GM12878 (cell line): Measurements from ENCODE around the gene ASXL2. TPM values are rescaled to one million over a fixed set of nuclear protein-coding genes. Genes with fewer than 3 reads are reported as not detected.

ENCODE experiments used
- ATAC-seq: fragments of 200-7000 bp; cut with Tn5 transposase; 3 replicates; pipeline ENCODE4 v1.9.1; 2020; ENCODE audit warnings: mild to moderate bottlenecking, moderate library complexity
- BruUV-seq: library from RNA; stranded (reverse); fragments of 400-500 nt; replicated peaks from 2 replicates; lab custom pipeline; 2021; lab: Mats Ljungman, UMichigan
- CTCF ChIA-PET: fragments of 300-600 bp; sonication (Branson Sonifier 250); formaldehyde crosslinking; extraction: SDS; loops from one replicate; lab custom pipeline; 2021; ENCODE audit warnings: inconsistent platforms; lab: Yijun Ruan, JAX
- POLR2A ChIA-PET: fragments of 350-600 bp; formaldehyde crosslinking; extraction: SDS; loops from one replicate; lab custom pipeline; 2021; ENCODE audit warnings: inconsistent platforms; lab: Charles Lee
- RAD21 ChIA-PET: fragments of 300-600 bp; sonication (Branson Sonifier 250); formaldehyde crosslinking; loops from one replicate; lab custom pipeline; 2023; ENCODE audit warnings: antibody characterized with exemption; ENCODE audit not compliant: unreplicated experiment; lab: Charles Lee
- SMC1A ChIA-PET: fragments of 300-600 bp; sonication (Branson Sonifier 250); formaldehyde crosslinking; loops from one replicate; lab custom pipeline; 2023; ENCODE audit not compliant: unreplicated experiment, uncharacterized antibody; lab: Charles Lee
- DNase-seq: peaks from one replicate; pipeline ENCODE4 v3.0.0-alpha.2; 2011; ENCODE audit warnings: low read depth, low spot score
- FAIRE-seq: peaks from 3 replicates; lab custom pipeline; 2011; peaks lifted over from hg19 to GRCh38; lab: Jason Lieb, UNC
- H2AFZ ChIP-seq: 2 replicates; pipeline ENCODE4 v1.6.0; 2011; ENCODE audit warnings: low read depth, low read length, control low read depth; ENCODE audit not compliant: control insufficient read depth
- H3K27ac ChIP-seq: 2 replicates; pipeline ENCODE4 v1.5.1; 2011; ENCODE audit warnings: control low read depth; ENCODE audit not compliant: control insufficient read depth, insufficient read depth
- H3K27me3 ChIP-seq, 2 experiments: replicated peaks in 1 of 2; 2 replicates each; pipeline versions ENCODE4 v1.6.0 to v1.6.1; 2011; ENCODE audit warnings: low read length in 1 of 2; ENCODE audit not compliant: control insufficient read depth in 2 of 2, insufficient read depth in 2 of 2
- H3K36me3 ChIP-seq, 2 experiments: 2 replicates each; pipeline ENCODE4 v1.5.1; 2011; ENCODE audit warnings: low read length in 1 of 2; ENCODE audit not compliant: control insufficient read depth in 2 of 2, insufficient read depth in 2 of 2
- H3K4me1 ChIP-seq: 2 replicates; pipeline ENCODE4 v1.6.1; 2011; ENCODE audit warnings: mild to moderate bottlenecking, low read length, moderate library complexity, mixed read lengths; ENCODE audit not compliant: control insufficient read depth, insufficient read depth
- H3K4me2 ChIP-seq: 2 replicates; pipeline ENCODE4 v1.6.0; 2011; ENCODE audit warnings: control low read depth; ENCODE audit not compliant: control insufficient read depth, insufficient read depth
- H3K4me3 ChIP-seq: fragments of 200-600 bp; sonication (generic); 2 replicates; pipeline ENCODE4 v1.5.1; 2016
- H3K79me2 ChIP-seq: 2 replicates; pipeline ENCODE4 v1.6.0; 2011; ENCODE audit warnings: low read length; ENCODE audit not compliant: control insufficient read depth, insufficient read depth
- H3K9ac ChIP-seq: 2 replicates; pipeline ENCODE4 v1.8.0; 2011; ENCODE audit warnings: low read length, control low read depth, mixed read lengths; ENCODE audit not compliant: control insufficient read depth, insufficient read depth
- H3K9me3 ChIP-seq: replicated peaks from 3 replicates; pipeline ENCODE4 v1.5.1; 2011; ENCODE audit warnings: mild to moderate bottlenecking, low read length; ENCODE audit not compliant: control insufficient read depth, insufficient read depth
- H4K20me1 ChIP-seq: 2 replicates; pipeline ENCODE4 v1.6.0; 2011; ENCODE audit not compliant: control insufficient read depth, insufficient read depth
- CBX5 ChIP-seq: sonication (generic); IDR thresholded peaks from 2 replicates; pipeline ENCODE4 v1.6.1; 2016; ENCODE audit warnings: low read depth, moderate library complexity, mild to moderate bottlenecking, inconsistent platforms
- CHD4 ChIP-seq: fragments of 200-600 bp; sonication (generic); IDR thresholded peaks from 2 replicates; pipeline ENCODE4 v1.6.1; 2016; ENCODE audit warnings: mild to moderate bottlenecking
- NFIC ChIP-seq: IDR thresholded peaks from 2 replicates; pipeline ENCODE4 v1.6.1; 2012; ENCODE audit warnings: low read depth, mild to moderate bottlenecking, inconsistent platforms, low read length, moderate library complexity
- NR2C1 ChIP-seq: fragments of 450-650 bp; IDR thresholded peaks from 2 replicates; pipeline ENCODE4 v1.6.1; 2017; ENCODE audit warnings: antibody characterized with exemption, mild to moderate bottlenecking, moderate library complexity
- PAX5 ChIP-seq: IDR thresholded peaks from 2 replicates; pipeline ENCODE4 v1.6.1; 2011; ENCODE audit warnings: low read depth, low read length, borderline replicate concordance
- POLR2AphosphoS2 ChIP-seq: IDR thresholded peaks from 2 replicates; pipeline ENCODE4 v1.6.1; 2011; ENCODE audit warnings: low read depth, mild to moderate bottlenecking, low read length, improper control_type of control experiment, moderate library complexity
- TBL1XR1 ChIP-seq: IDR thresholded peaks from 2 replicates; pipeline ENCODE4 v1.6.1; 2012; ENCODE audit warnings: low read depth, low read length, improper control_type of control experiment
- WGBS: methylation state at CpG from one replicate; pipeline ENCODE4 v1.1.6; 2016; ENCODE audit warnings: low lambda C conversion rate; ENCODE audit not compliant: insufficient replicate concordance, insufficient coverage; ENCODE audit errors: missing lambda C conversion rate; 5-methylcytosine and 5-hydroxymethylcytosine counted together
- in situ Hi-C: fragments of 300-500 bp; cut with MboI; formaldehyde crosslinking; loops from 9 replicates; pipeline ENCODE4 v1.14.3; 2018; ENCODE audit warnings: mixed read lengths
- intact Hi-C: fragments of 100-400 bp; cut with micrococcal nuclease; formaldehyde crosslinking; loops from one replicate; pipeline ENCODE4 v1.14.2; 2022; ENCODE audit not compliant: unreplicated experiment
- polyA plus RNA-seq, 11 experiments: library from polyadenylated mRNA; depleted of rRNA in 4 of 11; unstranded in 6 of 11; stranded (reverse) in 5 of 11; fragments of >200 nt; fragmentation: Nextera tagmentation in 4 of 11; fragmentation: Illumina TruSeq in 1 of 11; extraction: Ambion mirVana in 4 of 11; extraction: Trizol in 1 of 11; gene quantifications; 1 replicate in 1 of 11; 2 replicates in 10 of 11; pipeline versions ENCODE4 v1.2.1 to v1.2.3, GENCODE V29; 2011 to 2016; ENCODE audit warnings: inconsistent platforms in 2 of 11, missing spikeins in 2 of 11, low read depth in 1 of 11
- total RNA-seq, 4 experiments: library from RNA; depleted of rRNA in 3 of 4; stranded (reverse); fragments of >200 nt in 3 of 4; fragmentation: Illumina TruSeq in 1 of 4; extraction: Trizol in 1 of 4; gene quantifications; 2 replicates each; pipeline versions ENCODE4 v1.2.1 to v1.2.3, GENCODE V29; 2013 to 2021
- TF ChIP-seq, protein P1 (sequence below): IDR thresholded peaks from 2 replicates; pipeline ENCODE4 v1.6.1; 2012; ENCODE audit warnings: low read depth, low read length, improper control_type of control experiment
- TF ChIP-seq, protein P2 (sequence below): fragments of 450-650 bp; IDR thresholded peaks from 2 replicates; pipeline ENCODE4 v1.6.1; 2014; ENCODE audit warnings: mild to moderate bottlenecking

The ASXL2 gene
- total and polyA plus RNA-seq, 10 of the 15 experiments (the other 5 are each of a cell fraction or from before 2014, with no cell fraction given) = 1.3 to 17.7 (median 5.5) TPM

DNA sequence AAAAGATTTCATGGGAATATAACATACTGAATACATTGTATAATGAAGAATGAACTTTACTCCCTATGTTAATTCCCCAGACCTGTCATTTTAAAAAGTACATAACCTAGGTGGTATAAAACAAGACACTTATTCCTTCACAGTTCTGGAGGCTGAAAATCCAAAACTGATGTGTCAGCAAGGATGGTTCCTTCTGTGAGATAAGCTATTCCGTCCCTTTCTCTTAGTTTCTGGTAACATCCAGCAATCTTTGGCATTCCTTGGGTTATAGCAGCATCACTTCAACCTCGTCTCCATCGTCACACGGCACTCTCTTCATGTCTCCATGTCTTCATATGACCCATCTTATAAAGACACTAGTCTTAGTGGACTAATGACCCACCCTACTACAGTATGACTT is 93.9 kb downstream of the ASXL2 start (continued):
- TF ChIP-seq, protein P1, sequence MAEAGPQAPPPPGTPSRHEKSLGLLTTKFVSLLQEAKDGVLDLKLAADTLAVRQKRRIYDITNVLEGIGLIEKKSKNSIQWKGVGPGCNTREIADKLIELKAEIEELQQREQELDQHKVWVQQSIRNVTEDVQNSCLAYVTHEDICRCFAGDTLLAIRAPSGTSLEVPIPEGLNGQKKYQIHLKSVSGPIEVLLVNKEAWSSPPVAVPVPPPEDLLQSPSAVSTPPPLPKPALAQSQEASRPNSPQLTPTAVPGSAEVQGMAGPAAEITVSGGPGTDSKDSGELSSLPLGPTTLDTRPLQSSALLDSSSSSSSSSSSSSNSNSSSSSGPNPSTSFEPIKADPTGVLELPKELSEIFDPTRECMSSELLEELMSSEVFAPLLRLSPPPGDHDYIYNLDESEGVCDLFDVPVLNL = no peak
- TF ChIP-seq, protein P2, sequence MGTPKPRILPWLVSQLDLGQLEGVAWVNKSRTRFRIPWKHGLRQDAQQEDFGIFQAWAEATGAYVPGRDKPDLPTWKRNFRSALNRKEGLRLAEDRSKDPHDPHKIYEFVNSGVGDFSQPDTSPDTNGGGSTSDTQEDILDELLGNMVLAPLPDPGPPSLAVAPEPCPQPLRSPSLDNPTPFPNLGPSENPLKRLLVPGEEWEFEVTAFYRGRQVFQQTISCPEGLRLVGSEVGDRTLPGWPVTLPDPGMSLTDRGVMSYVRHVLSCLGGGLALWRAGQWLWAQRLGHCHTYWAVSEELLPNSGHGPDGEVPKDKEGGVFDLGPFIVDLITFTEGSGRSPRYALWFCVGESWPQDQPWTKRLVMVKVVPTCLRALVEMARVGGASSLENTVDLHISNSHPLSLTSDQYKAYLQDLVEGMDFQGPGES = no peak
- no peak for TF ChIP-seq NFIC
- TF ChIP-seq PAX5 = no peak
- TF ChIP-seq CBX5 = no peak
- TF ChIP-seq CHD4 = no peak
- TF ChIP-seq NR2C1 = no peak

GRCh38 chr2:25777077-25777476 is 101.2 kb downstream of the ASXL2 start:
- SMC1A ChIA-PET = interaction anchor here (2.2 kb wide), 1 partner anchor 31 kb away, joined by 5 read pairs; no protein-coding TSS in a partner anchor
- RAD21 ChIA-PET = no interaction called here
- H3K4me1 ChIP-seq = no peaks in the 10 kb centered on the region
- TF ChIP-seq POLR2AphosphoS2 (no peak), TBL1XR1 (no peak)
- H3K4me3 ChIP-seq = no peak overlapping the region
- no TSS peak for BruUV-seq
- H3K9ac ChIP-seq = no peak overlapping the region
- in situ Hi-C loops = no loop called here
- no peak overlapping the region for H2AFZ ChIP-seq
- WGBS = 97% methylated on average over 5 of the region's 5 CpGs
- POLR2A ChIA-PET = no interaction called here
- no peak for ATAC-seq
- H3K27ac ChIP-seq = no peak overlapping the region
- no peaks in the 10 kb centered on the region for H3K27me3 ChIP-seq
- no peak overlapping the region for H3K4me2 ChIP-seq
- FAIRE-seq = no peak
- H3K9me3 ChIP-seq = no peaks in the 10 kb centered on the region
- intact Hi-C loops = no loop called here
- no peaks in the 10 kb centered on the region for H3K36me3 ChIP-seq
- CTCF ChIA-PET = interaction anchor here (1.5 kb wide), 1 partner anchor 39 kb away, joined by 3 read pairs; no protein-coding TSS in a partner anchor
- DNase-seq = no peak
- H3K79me2 ChIP-seq = no peaks in the 10 kb centered on the region
- H4K20me1 ChIP-seq = no peaks in the 10 kb centered on the region
